Activated T-helper 1 cell treated with Interleukin-2 at 50 U/mL for 16 hours (primary cell): Measurements from ENCODE around the gene TESMIN.

ENCODE experiments used
- DNase-seq: peaks from one replicate; pipeline ENCODE4 v3.0.0-alpha.2; 2020; ENCODE audit warnings: low read depth

TESMIN gene

DNA sequence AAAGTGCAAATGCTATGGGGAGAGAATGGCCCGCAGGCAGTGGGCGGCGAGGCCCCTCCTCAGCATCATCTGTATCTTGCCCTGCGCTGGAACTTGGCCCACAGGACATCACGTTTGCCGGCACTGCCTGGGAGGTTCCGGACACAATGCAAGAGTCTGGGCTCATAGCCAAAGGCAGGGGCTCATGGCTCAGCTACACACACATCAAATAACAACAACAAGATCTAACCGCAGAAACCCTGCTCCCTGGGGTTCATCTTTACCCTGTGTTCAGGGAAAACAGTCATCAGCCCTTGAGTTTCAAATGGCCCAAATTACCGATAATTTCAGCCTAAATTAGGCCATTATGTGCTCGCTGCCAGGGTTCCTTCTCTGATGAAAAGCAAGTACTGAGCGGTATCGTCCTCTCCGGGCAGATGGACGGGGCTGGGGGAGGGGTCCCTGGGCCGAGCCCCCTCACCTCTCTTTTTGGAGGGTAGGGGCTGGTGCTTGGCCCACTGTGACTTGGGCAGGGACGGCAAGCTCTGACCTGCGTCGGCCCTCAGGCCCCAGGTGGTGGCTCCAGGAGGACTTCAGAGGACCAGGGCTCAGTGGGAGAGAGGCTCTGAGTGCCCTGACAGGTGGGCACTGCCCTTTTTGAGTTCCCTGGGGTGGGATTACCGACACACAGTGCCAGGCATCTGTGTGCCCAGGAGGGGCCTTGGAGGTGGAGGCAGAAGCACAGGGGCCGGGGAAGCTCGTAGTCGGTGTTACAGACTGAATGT is 92.0 kb downstream of the TESMIN start:
- no peak for DNase-seq

DNA sequence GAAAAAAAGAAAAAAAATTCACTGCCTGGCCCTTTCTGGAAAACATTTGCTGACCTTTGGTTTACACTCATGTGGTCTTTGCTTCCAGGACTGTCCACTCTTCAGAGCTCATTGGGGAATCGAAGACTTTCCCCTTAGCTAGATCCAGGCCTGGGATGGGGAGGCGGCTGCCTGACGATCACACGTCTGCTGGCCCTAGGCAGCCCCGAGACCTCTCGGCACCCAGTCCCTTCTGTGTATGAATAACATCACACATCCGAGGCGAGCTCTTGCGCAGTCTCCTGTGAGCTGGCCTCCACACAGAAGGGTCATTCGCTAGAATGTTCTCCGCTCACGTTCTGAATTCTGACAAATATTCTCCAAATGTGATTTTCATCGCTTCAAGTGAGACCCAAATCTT is 92.7 kb downstream of the TESMIN start:
- no peak for DNase-seq

DNA sequence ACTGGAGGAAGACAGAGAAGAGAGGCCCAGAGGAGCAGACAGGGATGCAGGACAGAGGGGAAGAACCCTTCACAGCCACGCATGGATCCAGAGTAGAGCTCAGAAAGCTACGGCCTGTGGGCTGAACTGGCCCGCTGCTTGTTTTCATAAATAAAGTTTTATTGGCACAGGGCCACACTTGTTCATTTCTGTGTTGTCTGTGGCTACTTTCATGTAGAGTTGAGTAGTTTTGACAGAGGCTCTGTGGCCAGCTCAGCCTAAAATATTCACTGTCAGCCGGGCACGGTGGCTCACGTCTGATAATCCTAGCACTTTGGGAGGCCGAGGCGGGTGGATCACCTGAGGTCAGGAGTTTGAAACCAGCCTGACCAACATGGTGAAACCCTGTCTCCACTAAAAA is 93.2 kb downstream of the TESMIN start:
- no peak for DNase-seq
